HG02885 (cell line): ENCODE results near the gene CYP19A1.
A peak's percentile ranks its signal among the peaks of the same experiment; 100 is the strongest.

ENCODE experiments used
- ATAC-seq: cut with Tn5 transposase; IDR thresholded peaks from one replicate; pipeline ENCODE4 v1.9.1; 2021; ENCODE audit warnings: mild to moderate bottlenecking; ENCODE audit not compliant: unreplicated experiment, poor library complexity

Gene CYP19A1

GRCh38 chr15:51338496-51338895 is at the start of gene CYP19A1:
TSS of gene CYP19A1 (minus strand) at chr15:51338596. CDS start at chr15:51242912, 95,684 bp downstream.
- no peak for ATAC-seq

- ATAC-seq = no peak
These were observed 49.3 kb upstream of the CYP19A1 start for GRCh38 chr15:51387699-51388041.

DNA sequence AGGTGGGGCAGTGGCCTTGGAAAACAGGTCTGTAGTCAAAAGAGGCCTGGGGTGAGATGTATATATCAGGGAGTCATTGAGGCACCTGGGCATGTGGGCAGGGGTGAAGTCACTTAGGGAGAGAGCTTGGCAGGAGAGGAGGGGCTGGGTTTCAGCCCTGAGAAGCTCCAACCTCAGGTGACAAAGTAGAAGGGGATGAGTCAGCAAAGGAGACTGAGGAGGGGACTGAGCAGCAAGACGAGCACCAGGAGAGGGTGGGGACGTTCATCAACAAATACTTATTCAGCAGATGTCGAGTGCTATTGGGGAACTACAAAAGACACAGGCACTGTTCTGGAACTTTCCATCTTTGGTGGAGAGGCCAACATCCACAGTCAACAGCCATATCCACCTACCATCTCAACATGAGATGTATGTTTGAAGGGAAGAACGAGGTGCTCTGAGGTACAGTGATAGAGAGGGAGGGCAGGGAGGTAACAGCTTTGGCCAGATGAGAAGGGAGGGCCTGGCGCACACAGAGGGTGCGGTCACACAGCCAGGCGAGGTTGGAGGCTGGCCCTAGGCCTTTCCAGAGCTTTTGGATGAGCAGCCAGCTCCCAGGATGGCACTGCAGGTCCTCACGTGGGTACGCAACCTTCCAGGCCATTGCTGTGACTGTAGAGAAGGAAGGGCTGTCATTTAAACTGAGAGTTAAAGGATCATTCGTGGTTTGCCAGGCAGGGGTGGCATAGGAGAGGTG is 48.7 kb upstream of the CYP19A1 start:
- ATAC-seq = no peak

GRCh38 chr15:51386486-51386885 is 48.1 kb upstream of the CYP19A1 start:
- ATAC-seq = no peak

- ATAC-seq = no peak
These were observed 47.6 kb upstream of the CYP19A1 start for GRCh38 chr15:51386029-51386428.

- no peak for ATAC-seq
These were observed 44.4 kb upstream of the CYP19A1 start for GRCh38 chr15:51382787-51383186.

GRCh38 chr15:51380999-51381806 is 42.8 kb upstream of the CYP19A1 start:
- ATAC-seq = peak; percentile 75

DNA sequence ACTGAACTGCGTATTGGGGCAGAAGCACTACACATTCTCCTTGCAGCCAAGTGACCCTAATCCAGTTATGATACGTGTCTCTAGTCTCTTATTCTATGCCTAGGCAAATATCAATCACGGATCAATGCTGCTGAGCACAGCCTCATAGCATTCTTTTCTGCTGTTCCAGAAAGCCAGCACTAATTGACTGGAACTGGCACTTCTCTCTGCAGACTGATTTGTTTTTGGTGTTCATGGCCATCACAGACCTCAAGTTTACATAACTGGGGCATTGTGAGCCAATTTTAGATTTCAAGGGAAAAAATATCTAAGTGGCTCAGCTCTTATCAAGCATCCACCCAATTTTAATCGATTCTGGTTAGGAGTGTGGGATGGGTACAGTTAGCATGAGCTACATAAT is 41.0 kb upstream of the CYP19A1 start:
- ATAC-seq = no peak

DNA sequence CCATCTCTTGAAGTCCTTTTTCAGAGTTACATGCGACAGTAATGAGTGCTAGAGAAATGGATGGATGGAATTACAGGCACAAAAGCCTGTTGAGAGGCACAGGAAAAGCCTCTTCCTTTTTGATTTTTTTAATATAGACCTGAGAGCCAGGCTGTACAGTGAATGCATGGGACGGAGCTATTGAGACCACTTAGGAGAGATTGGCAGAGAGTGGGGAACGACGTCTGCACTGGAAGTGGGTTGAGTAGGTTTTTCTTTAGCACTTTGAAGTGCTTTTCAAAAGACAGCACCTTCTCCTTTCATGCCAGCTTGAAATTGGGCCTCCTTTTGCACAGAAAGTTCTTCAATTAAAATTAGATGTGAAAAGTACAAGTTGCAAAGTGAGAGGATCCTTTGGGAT is 40.0 kb upstream of the CYP19A1 start:
- ATAC-seq = no peak

DNA sequence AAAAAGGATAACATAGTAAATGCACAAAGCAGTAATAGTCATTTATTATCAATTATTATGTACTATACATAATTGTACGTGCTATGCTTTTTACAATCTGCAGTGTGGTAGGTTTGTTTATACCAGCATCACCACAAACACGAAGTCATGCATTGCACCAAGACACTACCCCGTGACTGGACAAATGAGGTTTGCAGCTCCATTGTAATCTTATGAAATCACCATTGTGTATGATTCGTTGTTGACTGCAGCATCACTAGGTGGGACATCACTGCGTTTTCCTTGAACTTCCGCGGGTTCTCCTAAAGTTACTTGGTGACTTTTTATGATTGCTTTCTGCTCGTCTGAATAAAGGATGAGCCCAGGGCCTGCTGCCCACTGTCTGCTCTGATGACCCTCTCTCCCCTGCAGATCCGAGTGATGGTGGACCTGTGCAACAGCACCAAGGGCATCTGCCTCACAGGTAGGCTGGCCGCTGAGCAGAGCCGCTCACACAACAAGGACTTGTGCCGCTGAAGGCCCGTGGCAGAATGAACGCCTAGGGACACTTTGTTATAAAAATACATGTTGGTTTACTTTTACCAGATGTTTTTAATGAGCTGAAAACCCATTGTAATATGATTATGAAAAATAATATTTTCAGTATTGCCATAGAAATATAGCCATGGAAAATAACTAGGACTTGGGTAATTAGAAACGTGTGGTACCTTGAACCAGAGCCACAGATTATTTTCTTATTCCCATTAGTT is 38.8 kb upstream of the CYP19A1 start:
- ATAC-seq = no peak

DNA sequence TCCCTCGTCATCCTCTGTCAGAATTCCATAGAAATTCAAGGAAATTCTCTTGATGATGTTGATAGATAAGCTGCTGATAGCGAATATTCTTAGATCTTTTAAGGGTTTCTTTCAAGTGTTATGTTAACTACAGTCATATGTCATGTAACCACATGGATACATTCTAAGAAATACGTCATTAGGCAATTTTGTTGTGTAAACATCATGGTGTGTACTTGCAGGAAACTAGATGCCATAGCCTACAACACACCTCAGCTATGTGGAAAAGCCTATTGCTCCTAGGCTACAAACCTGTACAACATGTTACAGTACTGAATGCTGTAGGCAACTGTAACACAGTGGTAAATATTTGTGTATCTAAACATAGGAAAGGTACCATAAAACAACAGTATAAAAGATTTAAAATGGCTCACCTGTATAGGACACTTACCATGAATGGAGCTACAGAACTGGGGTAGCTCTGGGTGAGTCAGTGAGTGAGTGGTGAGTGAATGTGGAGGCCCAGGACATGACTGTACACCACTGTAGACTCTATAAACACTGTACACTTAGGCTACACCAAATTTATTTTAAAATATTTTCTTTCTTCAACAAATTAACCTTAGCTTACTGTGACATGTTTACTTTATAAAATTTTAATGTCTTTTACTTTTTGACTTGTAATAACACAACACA is 37.7 kb upstream of the CYP19A1 start:
- no peak for ATAC-seq

GRCh38 chr15:51374131-51374530 is 35.7 kb upstream of the CYP19A1 start:
- ATAC-seq = no peak

- no peak for ATAC-seq
These were observed 32.9 kb upstream of the CYP19A1 start for GRCh38 chr15:51371266-51371665.

GRCh38 chr15:51369451-51369761 is 31.0 kb upstream of the CYP19A1 start:
- ATAC-seq = no peak

DNA sequence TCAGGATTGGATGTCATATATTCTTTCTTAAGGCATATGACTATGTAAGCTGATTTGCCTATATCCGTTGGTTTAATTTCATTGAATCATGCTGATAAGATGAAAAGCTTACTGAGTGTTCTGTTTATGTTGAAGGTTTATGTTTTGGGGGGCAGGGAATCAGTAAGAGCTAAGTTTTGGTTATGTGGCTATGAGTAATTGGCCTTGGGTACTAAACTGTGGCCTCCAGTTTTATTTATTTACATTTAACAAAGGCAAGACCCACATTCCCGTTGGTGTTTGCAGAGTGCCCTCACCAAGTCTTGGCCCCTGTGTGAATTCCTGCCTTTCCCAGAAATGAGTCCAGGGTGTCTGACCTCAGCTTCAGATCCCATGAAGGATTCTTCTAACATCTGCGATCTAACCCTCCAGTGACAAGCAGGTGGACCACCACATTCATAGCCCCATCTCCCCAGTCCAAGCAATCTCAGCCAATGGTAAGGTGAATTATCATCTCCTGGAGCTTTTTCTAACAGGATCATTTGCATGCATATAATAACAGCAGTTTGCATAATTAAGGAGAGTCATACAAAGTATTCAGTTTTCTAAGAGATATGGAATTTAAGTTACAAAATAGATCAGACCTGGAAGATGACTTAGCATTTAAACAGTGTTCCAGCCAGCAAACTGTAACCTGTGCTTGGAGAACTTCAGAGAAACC is 30.5 kb upstream of the CYP19A1 start:
- ATAC-seq = no peak

GRCh38 chr15:51368307-51368706 is 29.9 kb upstream of the CYP19A1 start:
- ATAC-seq = no peak

GRCh38 chr15:51367322-51367976 is 29.1 kb upstream of the CYP19A1 start:
- ATAC-seq = no peak

GRCh38 chr15:51366920-51367319 is 28.5 kb upstream of the CYP19A1 start:
- ATAC-seq = no peak

DNA sequence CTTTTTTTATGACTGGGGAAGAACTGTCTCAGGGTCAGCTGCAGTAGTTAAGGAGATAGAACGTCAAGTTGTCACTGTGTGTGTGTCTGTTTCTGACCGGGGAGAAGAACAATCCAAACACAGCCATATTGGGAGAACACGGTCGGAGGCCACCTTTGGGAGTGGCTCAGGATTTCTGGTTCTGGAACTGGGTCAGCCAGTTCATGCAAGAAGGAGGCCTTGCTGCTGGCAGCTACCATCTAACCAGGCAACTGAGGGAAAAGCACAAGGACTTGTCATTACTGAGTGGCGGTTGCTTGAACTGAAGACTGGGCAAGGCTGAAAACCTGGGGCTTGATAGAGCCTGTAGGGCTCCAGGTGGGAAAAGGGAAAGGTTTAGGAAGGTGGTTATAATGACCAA is 27.7 kb upstream of the CYP19A1 start:
- no peak for ATAC-seq

DNA sequence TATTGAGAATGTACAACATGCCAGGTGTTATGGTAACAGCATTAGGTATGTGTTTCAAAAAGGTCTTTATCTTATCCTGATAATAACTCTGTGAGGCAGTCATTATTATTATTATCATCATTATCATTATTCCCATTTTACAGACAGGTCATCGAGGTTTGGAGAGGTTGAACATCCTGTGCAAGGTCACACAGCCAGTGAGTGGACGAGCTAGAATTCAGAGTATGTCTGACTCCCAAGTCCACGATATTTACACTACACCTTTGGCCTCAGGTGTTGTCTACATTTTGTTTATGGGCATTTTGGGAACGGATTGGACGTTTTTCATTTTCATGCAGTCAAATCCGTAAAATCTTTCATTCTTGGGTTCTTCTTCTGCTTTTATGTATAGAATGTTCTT is 27.0 kb upstream of the CYP19A1 start:
- no peak for ATAC-seq
